Measurements from ENCODE around the gene CHD6.

CHD6 gene

DNA sequence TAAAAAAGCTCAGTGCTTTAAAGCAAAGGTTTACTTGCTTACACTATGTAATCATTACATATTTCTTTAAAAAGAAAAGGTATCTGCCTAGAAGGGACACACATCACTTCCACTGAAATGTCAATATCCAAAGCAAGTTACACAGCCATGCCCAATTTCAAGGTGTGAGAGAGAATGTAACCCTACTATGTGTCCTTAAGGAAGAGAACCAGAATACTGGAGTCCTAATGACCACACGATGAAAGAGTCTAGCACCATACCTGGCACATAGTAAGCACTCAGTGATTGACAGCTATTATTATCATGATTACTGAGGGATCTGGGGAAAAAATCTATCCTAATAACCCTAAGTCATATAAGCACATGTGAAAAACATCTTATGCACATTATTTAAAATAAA is 10.4 kb downstream of the CHD6 start:
- DNase-seq (ENCODE audit: low read depth, low spot score), result no peak
- no peak overlapping the region for H3K27ac ChIP-seq
- H3K9me3 ChIP-seq (ENCODE audit: low read depth, low read length), result no peaks in the 10 kb centered on the region
- H3K36me3 ChIP-seq (ENCODE audit: insufficient read depth, low read length), result peaks cover 3% of the 10 kb centered on the region; the same call in 1 of the 2 replicates
- no peak for TF ChIP-seq FOXP2 (optimal IDR thresholded peaks at IDR 0.05; ENCODE audit: control extremely low read depth, extremely low read length, insufficient read depth)
- no peak for TF ChIP-seq EZH2 (IDR thresholded peaks at IDR 0.05)
- TF ChIP-seq POLR2AphosphoS5 (IDR thresholded peaks at IDR 0.05; ENCODE audit: borderline replicate concordance, low read depth, low read length), result no peak
- H3K4me3 ChIP-seq, result no peak overlapping the region
- H3K9ac ChIP-seq (ENCODE audit: insufficient read length), result no peak overlapping the region

DNA sequence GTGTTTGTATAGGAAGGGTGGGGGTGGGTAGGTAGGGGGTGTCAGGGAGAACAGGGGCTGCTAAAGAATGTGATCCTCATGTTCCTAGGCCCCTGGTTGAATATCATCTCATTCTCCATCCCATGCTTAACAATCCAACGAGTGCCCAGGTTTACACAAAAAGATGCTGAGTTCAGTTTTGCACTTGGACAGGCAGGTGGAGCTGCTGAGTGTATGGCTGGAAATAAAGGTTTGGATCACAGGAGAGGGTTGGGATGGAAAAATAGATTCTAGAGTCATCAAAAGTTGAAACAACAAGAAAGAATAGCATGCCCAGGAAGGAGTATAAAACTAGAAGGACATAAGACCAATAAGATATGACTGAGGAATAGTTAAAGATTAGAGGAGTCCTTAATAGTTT is 14.2 kb downstream of the CHD6 start:
- TF ChIP-seq EZH2 (IDR thresholded peaks at IDR 0.05) (no peak), FOXP2 (optimal IDR thresholded peaks at IDR 0.05; ENCODE audit: control extremely low read depth, extremely low read length, insufficient read depth) (no peak), POLR2AphosphoS5 (IDR thresholded peaks at IDR 0.05; ENCODE audit: borderline replicate concordance, low read depth, low read length) (no peak)
- DNase-seq (ENCODE audit: low read depth, low spot score), result no peak
- Histone ChIP-seq H3K9me3 (ENCODE audit: low read depth, low read length) (peaks cover 14% of the 10 kb centered on the region), H3K4me3 (no peak overlapping the region), H3K36me3 (ENCODE audit: insufficient read depth, low read length) (peaks cover 7% of the 10 kb centered on the region; the same call in 1 of the 2 replicates), H3K9ac (ENCODE audit: insufficient read length) (no peak overlapping the region), H3K27ac (no peak overlapping the region)

GRCh38 chr20:41601742-41602141 is 16.4 kb downstream of the CHD6 start:
- Histone ChIP-seq H3K27ac (no peak overlapping the region), H3K4me3 (no peak overlapping the region), H3K36me3 (ENCODE audit: insufficient read depth, low read length) (peaks cover 10% of the 10 kb centered on the region; the same call in 1 of the 2 replicates), H3K9ac (ENCODE audit: insufficient read length) (no peak overlapping the region), H3K9me3 (ENCODE audit: low read depth, low read length) (peaks cover 19% of the 10 kb centered on the region)
- TF ChIP-seq EZH2 (IDR thresholded peaks at IDR 0.05), result no peak
- no peak for TF ChIP-seq FOXP2 (optimal IDR thresholded peaks at IDR 0.05; ENCODE audit: control extremely low read depth, extremely low read length, insufficient read depth)
- TF ChIP-seq POLR2AphosphoS5 (IDR thresholded peaks at IDR 0.05; ENCODE audit: borderline replicate concordance, low read depth, low read length), result no peak
- DNase-seq (ENCODE audit: low read depth, low spot score), result no peak

DNA sequence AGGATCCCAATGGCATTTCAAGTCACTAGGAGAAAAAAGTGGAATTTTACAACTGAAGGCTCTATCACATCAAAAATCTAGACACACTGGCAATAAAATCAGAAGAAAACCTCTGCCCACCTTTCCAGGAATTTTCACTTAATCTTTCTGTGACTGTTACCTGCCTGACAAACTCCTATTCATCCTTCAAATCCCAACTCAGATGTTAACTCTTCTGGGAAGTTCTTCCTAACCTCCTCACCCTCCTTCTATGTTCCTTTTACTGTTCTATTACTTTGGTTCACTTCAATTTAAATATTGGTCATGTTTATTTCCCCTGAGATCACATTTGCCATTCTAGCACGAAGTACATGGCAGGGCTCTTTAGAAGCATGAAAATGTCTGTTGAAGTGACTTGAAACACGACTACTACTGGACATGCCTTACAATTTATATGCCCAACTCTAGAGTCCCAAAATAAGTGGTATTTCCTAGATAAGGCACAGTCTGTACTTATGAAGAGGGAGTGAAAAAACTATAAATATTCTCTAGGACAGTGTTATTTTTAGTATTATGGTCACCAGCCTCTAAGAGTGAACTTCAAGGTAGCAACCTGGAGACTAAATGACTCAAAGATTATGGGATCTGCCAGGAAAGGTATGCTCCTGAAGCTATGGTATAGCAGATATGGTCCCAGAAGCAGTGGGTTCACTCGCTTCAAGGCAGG is 17.1 kb downstream of the CHD6 start:
- TF ChIP-seq FOXP2 (optimal IDR thresholded peaks at IDR 0.05; ENCODE audit: control extremely low read depth, extremely low read length, insufficient read depth) (no peak), POLR2AphosphoS5 (IDR thresholded peaks at IDR 0.05; ENCODE audit: borderline replicate concordance, low read depth, low read length) (no peak), EZH2 (IDR thresholded peaks at IDR 0.05) (no peak)
- DNase-seq (ENCODE audit: low read depth, low spot score), result no peak
- H3K36me3 ChIP-seq (ENCODE audit: insufficient read depth, low read length), result peaks cover 10% of the 10 kb centered on the region; the same call in 1 of the 2 replicates
- no peak overlapping the region for H3K27ac ChIP-seq
- peaks cover 23% of the 10 kb centered on the region for H3K9me3 ChIP-seq (ENCODE audit: low read depth, low read length)
- H3K9ac ChIP-seq (ENCODE audit: insufficient read length), result no peak overlapping the region
- no peak overlapping the region for H3K4me3 ChIP-seq

DNA sequence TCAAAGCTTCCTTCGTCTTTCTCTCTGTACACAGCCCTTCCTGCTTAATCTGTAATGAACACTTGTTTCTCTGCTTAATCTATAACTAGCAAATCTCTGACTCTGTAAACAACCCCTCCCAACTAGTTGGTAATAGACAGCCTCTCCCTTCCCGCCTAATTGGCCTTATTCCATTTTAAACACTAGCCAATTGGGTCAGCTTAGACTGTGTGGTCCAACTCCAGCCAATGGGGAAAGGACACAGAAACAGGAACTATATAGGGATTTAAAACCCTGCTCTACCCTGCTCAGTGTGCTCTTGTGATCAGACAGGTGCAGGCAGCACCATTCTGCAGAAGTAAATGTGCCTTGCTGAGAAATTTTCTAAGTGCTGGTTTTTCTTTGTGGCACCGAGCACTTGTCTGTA is 18.5 kb downstream of the CHD6 start:
- H3K9me3 ChIP-seq (ENCODE audit: low read depth, low read length), result peaks cover 28% of the 10 kb centered on the region

GRCh38 chr20:41598719-41599118 is 19.5 kb downstream of the CHD6 start:
- Histone ChIP-seq H3K9ac (ENCODE audit: insufficient read length) (no peak overlapping the region), H3K27ac (no peak overlapping the region), H3K36me3 (ENCODE audit: insufficient read depth, low read length) (peaks cover 11% of the 10 kb centered on the region; the same call in 1 of the 2 replicates), H3K4me3 (no peak overlapping the region), H3K9me3 (ENCODE audit: low read depth, low read length) (peaks cover 28% of the 10 kb centered on the region)
- TF ChIP-seq EZH2 (IDR thresholded peaks at IDR 0.05) (no peak), POLR2AphosphoS5 (IDR thresholded peaks at IDR 0.05; ENCODE audit: borderline replicate concordance, low read depth, low read length) (no peak), FOXP2 (optimal IDR thresholded peaks at IDR 0.05; ENCODE audit: control extremely low read depth, extremely low read length, insufficient read depth) (no peak)
- no peak for DNase-seq (ENCODE audit: low read depth, low spot score)

More for the DNA sequence above, 18.5 kb downstream of the CHD6 start:
- H3K9ac ChIP-seq (ENCODE audit: insufficient read length), result no peak overlapping the region
- no peak overlapping the region for H3K4me3 ChIP-seq
- no peak for DNase-seq (ENCODE audit: low read depth, low spot score)
- H3K36me3 ChIP-seq (ENCODE audit: insufficient read depth, low read length), result peaks cover 11% of the 10 kb centered on the region; the same call in 1 of the 2 replicates
- H3K27ac ChIP-seq, result no peak overlapping the region
- TF ChIP-seq POLR2AphosphoS5 (IDR thresholded peaks at IDR 0.05; ENCODE audit: borderline replicate concordance, low read depth, low read length), result no peak
- TF ChIP-seq FOXP2 (optimal IDR thresholded peaks at IDR 0.05; ENCODE audit: control extremely low read depth, extremely low read length, insufficient read depth), result no peak
- no peak for TF ChIP-seq EZH2 (IDR thresholded peaks at IDR 0.05)

- no peak for DNase-seq (ENCODE audit: low read depth, low spot score)
- TF ChIP-seq FOXP2 (optimal IDR thresholded peaks at IDR 0.05; ENCODE audit: control extremely low read depth, extremely low read length, insufficient read depth) (no peak), POLR2AphosphoS5 (IDR thresholded peaks at IDR 0.05; ENCODE audit: borderline replicate concordance, low read depth, low read length) (no peak), EZH2 (IDR thresholded peaks at IDR 0.05) (no peak)
- Histone ChIP-seq H3K36me3 (ENCODE audit: insufficient read depth, low read length) (peaks cover 8% of the 10 kb centered on the region; the same call in 1 of the 2 replicates), H3K9ac (ENCODE audit: insufficient read length) (no peak overlapping the region), H3K4me3 (no peak overlapping the region), H3K9me3 (ENCODE audit: low read depth, low read length) (peaks cover 18% of the 10 kb centered on the region; the same call in 1 of the 2 replicates), H3K27ac (no peak overlapping the region)
These were observed 23.5 kb downstream of the CHD6 start for GRCh38 chr20:41594514-41595322.

Data from SK-N-MC (cell line).